IMR-90 (cell line): Measurements from ENCODE around the gene PPP1R27. TPM values are rescaled to one million over a fixed set of nuclear protein-coding genes. Genes with fewer than 3 reads are reported as not detected.

Experiments used
- CEBPB ChIP-seq: IDR thresholded peaks from 2 replicates; pipeline ENCODE4 v1.6.1; 2012; ENCODE audit warnings: low read depth, low read length, improper control_type of control experiment
- polyA plus RNA-seq, 3 experiments: library from polyadenylated mRNA; depleted of rRNA; stranded (reverse); fragments of >200 nt; gene quantifications; 2 replicates each; pipeline ENCODE4 v1.2.3, GENCODE V29; 2012; ENCODE audit warnings: low replicate concordance in 1 of 3
- total RNA-seq: library from RNA; depleted of rRNA; stranded (reverse); fragments of >200 nt; gene quantifications from 2 replicates; pipeline ENCODE4 v1.2.3, GENCODE V29; 2012; rRNA removed

Gene PPP1R27
- total and polyA plus RNA-seq, 2 of the 4 experiments (the other 2 are of a cell fraction) = 0.21 TPM; not detected in 1

GRCh38 chr17:81792675-81793615, 41.9 kb downstream of the PPP1R27 start (continued):
- no peak for TF ChIP-seq CEBPB

Other genes with a start within 250 kb of the PPP1R27 start
- gene NPLOC4, start 197.9 kb downstream of the PPP1R27 start, total RNA-seq = 66.1 and 70.4 TPM in 2 replicates
- 74.9 and 78.3 TPM in 2 replicates for gene NPLOC4, start 197.9 kb downstream of the PPP1R27 start, polyA plus RNA-seq (2012; rRNA removed)
- gene TSPAN10, start 197.9 kb downstream of the PPP1R27 start, total RNA-seq = 1.1 and 1.4 TPM in 2 replicates
- gene TSPAN10, start 197.9 kb downstream of the PPP1R27 start, polyA plus RNA-seq (2012; rRNA removed) = 4.5 and 5.3 TPM in 2 replicates
- not detected in 2 replicates for gene PDE6G, start 178.5 kb downstream of the PPP1R27 start, total RNA-seq
- gene PDE6G, start 178.5 kb downstream of the PPP1R27 start, polyA plus RNA-seq (2012; rRNA removed) = 1.3 and 2.7 TPM in 2 replicates
- gene OXLD1, start 168.4 kb downstream of the PPP1R27 start, total RNA-seq = 9.9 and 10.3 TPM in 2 replicates
- 22.3 and 26.4 TPM in 2 replicates for gene OXLD1, start 168.4 kb downstream of the PPP1R27 start, polyA plus RNA-seq (2012; rRNA removed)
- gene CCDC137, start 168.3 kb downstream of the PPP1R27 start, total RNA-seq = 7.5 and 9.2 TPM in 2 replicates
- gene CCDC137, start 168.3 kb downstream of the PPP1R27 start, polyA plus RNA-seq (2012; rRNA removed) = 18.4 and 23.2 TPM in 2 replicates
- gene ARL16, start 151.3 kb downstream of the PPP1R27 start, total RNA-seq = 42.8 and 51.1 TPM in 2 replicates
- 77.9 and 83.1 TPM in 2 replicates for gene ARL16, start 151.3 kb downstream of the PPP1R27 start, polyA plus RNA-seq (2012; rRNA removed)
- 49.4 and 52.5 TPM in 2 replicates for gene HGS, start 151.0 kb downstream of the PPP1R27 start, total RNA-seq
- 137 and 169 TPM in 2 replicates for gene HGS, start 151.0 kb downstream of the PPP1R27 start, polyA plus RNA-seq (2012; rRNA removed)
- gene MRPL12, start 131.7 kb downstream of the PPP1R27 start, total RNA-seq = 17.2 and 17.5 TPM in 2 replicates
- gene MRPL12, start 131.7 kb downstream of the PPP1R27 start, polyA plus RNA-seq (2012; rRNA removed) = 111 and 127 TPM in 2 replicates
- 12.2 and 14.9 TPM in 2 replicates for gene SLC25A10, start 122.8 kb downstream of the PPP1R27 start, total RNA-seq
- 19.0 and 20.2 TPM in 2 replicates for gene SLC25A10, start 122.8 kb downstream of the PPP1R27 start, polyA plus RNA-seq (2012; rRNA removed)
- gene GCGR, start 30.9 kb downstream of the PPP1R27 start, total RNA-seq = not detected in 2 replicates
- gene GCGR, start 30.9 kb downstream of the PPP1R27 start, polyA plus RNA-seq (2012; rRNA removed) = not detected in 2 replicates
- gene MCRIP1, start 1.8 kb downstream of the PPP1R27 start, total RNA-seq = 56.5 and 58.9 TPM in 2 replicates
- 164 and 196 TPM in 2 replicates for gene MCRIP1, start 1.8 kb downstream of the PPP1R27 start, polyA plus RNA-seq (2012; rRNA removed)
- gene P4HB, start 25.5 kb upstream of the PPP1R27 start, total RNA-seq = 917 and 932 TPM in 2 replicates
- gene P4HB, start 25.5 kb upstream of the PPP1R27 start, polyA plus RNA-seq (2012; rRNA removed) = 530 and 599 TPM in 2 replicates
- 62.7 and 77.2 TPM in 2 replicates for gene ARHGDIA, start 36.3 kb upstream of the PPP1R27 start, total RNA-seq
- 324 and 362 TPM in 2 replicates for gene ARHGDIA, start 36.3 kb upstream of the PPP1R27 start, polyA plus RNA-seq (2012; rRNA removed)
- gene ALYREF, start 56.5 kb upstream of the PPP1R27 start, total RNA-seq = 144 and 159 TPM in 2 replicates
- 88.6 and 112 TPM in 2 replicates for gene ALYREF, start 56.5 kb upstream of the PPP1R27 start, polyA plus RNA-seq (2012; rRNA removed)
- 183 and 242 TPM in 2 replicates for gene ANAPC11, start 56.7 kb upstream of the PPP1R27 start, total RNA-seq
- 387 and 508 TPM in 2 replicates for gene ANAPC11, start 56.7 kb upstream of the PPP1R27 start, polyA plus RNA-seq (2012; rRNA removed)
- gene NPB, start 67.2 kb upstream of the PPP1R27 start, total RNA-seq = under 0.01 TPM in 1 of 2 replicates, not detected in the other
- 0.51 and 1.2 TPM in 2 replicates for gene NPB, start 67.2 kb upstream of the PPP1R27 start, polyA plus RNA-seq (2012; rRNA removed)
- 31.9 and 37.3 TPM in 2 replicates for gene PCYT2, start 76.3 kb upstream of the PPP1R27 start, total RNA-seq
- 38.5 and 43.0 TPM in 2 replicates for gene PCYT2, start 76.3 kb upstream of the PPP1R27 start, polyA plus RNA-seq (2012; rRNA removed)
- 13.9 and 14.5 TPM in 2 replicates for gene SIRT7, start 83.1 kb upstream of the PPP1R27 start, total RNA-seq
- gene SIRT7, start 83.1 kb upstream of the PPP1R27 start, polyA plus RNA-seq (2012; rRNA removed) = 19.8 and 20.5 TPM in 2 replicates
- 6.1 and 6.4 TPM in 2 replicates for gene MAFG, start 92.7 kb upstream of the PPP1R27 start, total RNA-seq
- gene MAFG, start 92.7 kb upstream of the PPP1R27 start, polyA plus RNA-seq (2012; rRNA removed) = 14.3 and 15.4 TPM in 2 replicates
- 95.0 and 115 TPM in 2 replicates for gene PYCR1, start 102.2 kb upstream of the PPP1R27 start, total RNA-seq
- 177 and 181 TPM in 2 replicates for gene PYCR1, start 102.2 kb upstream of the PPP1R27 start, polyA plus RNA-seq (2012; rRNA removed)
- not detected in 2 replicates for gene MYADML2, start 112.2 kb upstream of the PPP1R27 start, total RNA-seq
- gene MYADML2, start 112.2 kb upstream of the PPP1R27 start, polyA plus RNA-seq (2012; rRNA removed) = not detected in 2 replicates
- not detected in 2 replicates for gene NOTUM, start 126.1 kb upstream of the PPP1R27 start, total RNA-seq
- gene NOTUM, start 126.1 kb upstream of the PPP1R27 start, polyA plus RNA-seq (2012; rRNA removed) = 0.05 and 0.06 TPM in 2 replicates
- 7.2 and 8.3 TPM in 2 replicates for gene ASPSCR1, start 142.6 kb upstream of the PPP1R27 start, total RNA-seq
- gene ASPSCR1, start 142.6 kb upstream of the PPP1R27 start, polyA plus RNA-seq (2012; rRNA removed) = 17.2 and 26.0 TPM in 2 replicates
- 44.8 and 45.3 TPM in 2 replicates for gene CENPX, start 187.8 kb upstream of the PPP1R27 start, total RNA-seq
- gene CENPX, start 187.8 kb upstream of the PPP1R27 start, polyA plus RNA-seq (2012; rRNA removed) = 86.8 and 100 TPM in 2 replicates
- gene LRRC45, start 188.3 kb upstream of the PPP1R27 start, total RNA-seq = 7.2 and 7.8 TPM in 2 replicates
- gene LRRC45, start 188.3 kb upstream of the PPP1R27 start, polyA plus RNA-seq (2012; rRNA removed) = 10.2 and 10.9 TPM in 2 replicates
- gene RAC3, start 196.6 kb upstream of the PPP1R27 start, total RNA-seq = 5.7 and 7.2 TPM in 2 replicates
- gene RAC3, start 196.6 kb upstream of the PPP1R27 start, polyA plus RNA-seq (2012; rRNA removed) = 23.4 and 32.0 TPM in 2 replicates
- 36.6 and 36.9 TPM in 2 replicates for gene DCXR, start 202.6 kb upstream of the PPP1R27 start, total RNA-seq
- gene DCXR, start 202.6 kb upstream of the PPP1R27 start, polyA plus RNA-seq (2012; rRNA removed) = 129 and 139 TPM in 2 replicates
- 6.8 and 8.6 TPM in 2 replicates for gene RFNG, start 216.8 kb upstream of the PPP1R27 start, total RNA-seq
- gene RFNG, start 216.8 kb upstream of the PPP1R27 start, polyA plus RNA-seq (2012; rRNA removed) = 47.3 and 51.1 TPM in 2 replicates
- gene GPS1, start 216.8 kb upstream of the PPP1R27 start, total RNA-seq = 177 and 181 TPM in 2 replicates
- 157 and 168 TPM in 2 replicates for gene GPS1, start 216.8 kb upstream of the PPP1R27 start, polyA plus RNA-seq (2012; rRNA removed)
- 26.9 and 29.0 TPM in 2 replicates for gene DUS1L, start 230.8 kb upstream of the PPP1R27 start, total RNA-seq
- 76.9 and 95.3 TPM in 2 replicates for gene DUS1L, start 230.8 kb upstream of the PPP1R27 start, polyA plus RNA-seq (2012; rRNA removed)